Measurements from ENCODE around the gene ACOX3. TPM values are rescaled to one million over a fixed set of nuclear protein-coding genes. Genes with fewer than 3 reads are reported as not detected.

Gene ACOX3
- total and polyA plus RNA-seq, 10 of the 15 experiments (the other 5 are each of a cell fraction or from before 2014, with no cell fraction given), result 2.0 to 24.5 (median 14.0) TPM

GRCh38 chr4:8350841-8351461 lies 89.6 kb downstream of the ACOX3 start:
- no peak overlapping the region for H2AFZ ChIP-seq (ENCODE audit: control insufficient read depth, low read depth, low read length)
- no peaks in the 10 kb centered on the region for H4K20me1 ChIP-seq (ENCODE audit: control insufficient read depth, insufficient read depth)
- H3K27ac ChIP-seq (ENCODE audit: control insufficient read depth, insufficient read depth), result no peak overlapping the region
- no peaks in the 10 kb centered on the region for H3K4me1 ChIP-seq (ENCODE audit: control insufficient read depth, insufficient read depth, low read length)
- intact Hi-C loops (cut with micrococcal nuclease; ENCODE audit: unreplicated experiment), result no loop called here
- no peaks in the 10 kb centered on the region for H3K36me3 ChIP-seq (ENCODE audit: control insufficient read depth in 2 of 2, insufficient read depth in 2 of 2, low read length in 1 of 2)
- CTCF ChIA-PET, result no interaction called here
- no peaks in the 10 kb centered on the region; the same call in 2 of the 3 replicates for H3K9me3 ChIP-seq (replicated peaks; ENCODE audit: control insufficient read depth, insufficient read depth, low read length)
- POLR2A ChIA-PET, result no interaction called here
- H3K9ac ChIP-seq (ENCODE audit: control insufficient read depth, insufficient read depth, low read length), result no peak overlapping the region
- no peaks in the 10 kb centered on the region; a peak in 1 of 4 replicates for H3K27me3 ChIP-seq (replicated peaks in 1 of 2; ENCODE audit: control insufficient read depth in 2 of 2, insufficient read depth in 2 of 2, low read length in 1 of 2)
- ATAC-seq (no peak), FAIRE-seq (no peak), DNase-seq (ENCODE audit: low read depth, low spot score) (no peak)
- no peak overlapping the region for H3K4me2 ChIP-seq (ENCODE audit: control insufficient read depth, insufficient read depth)
- no peaks in the 10 kb centered on the region for H3K79me2 ChIP-seq (ENCODE audit: control insufficient read depth, insufficient read depth, low read length)
- in situ Hi-C loops (cut with MboI), result no loop called here
- WGBS (ENCODE audit: insufficient coverage, insufficient replicate concordance, low lambda C conversion rate, missing lambda C conversion rate), result 54% methylated on average over 16 of the region's 19 CpGs
- RAD21 ChIA-PET (ENCODE audit: unreplicated experiment), result no interaction called here
- no peak overlapping the region for H3K4me3 ChIP-seq
- TF ChIP-seq CBFB (IDR thresholded peaks at IDR 0.05; ENCODE audit: low read depth) (no peak), CHD4 (IDR thresholded peaks at IDR 0.05) (no peak), ATF2 (IDR thresholded peaks at IDR 0.05; ENCODE audit: low read length) (no peak), NFXL1 (IDR thresholded peaks at IDR 0.05; ENCODE audit: borderline replicate concordance) (no peak), TAF1 (IDR thresholded peaks at IDR 0.05; ENCODE audit: borderline replicate concordance, low read depth, low read length) (no peak), JUND (IDR thresholded peaks at IDR 0.05; ENCODE audit: low read depth, low read length) (no peak), PAX5 (IDR thresholded peaks at IDR 0.05; ENCODE audit: borderline replicate concordance, low read depth, low read length) (no peak), SUPT20H (IDR thresholded peaks at IDR 0.05; ENCODE audit: borderline replicate concordance, control insufficient read depth, low read depth, low read length) (no peak), NR2F1 (conservative IDR thresholded peaks at IDR 0.05) (no peak), RCOR1 (conservative IDR thresholded peaks at IDR 0.05; ENCODE audit: low read depth, low read length) (no peak), TCF3 (IDR thresholded peaks at IDR 0.05; ENCODE audit: borderline replicate concordance, insufficient read depth, low read depth, low read length) (no peak), SUZ12 (IDR thresholded peaks at IDR 0.05; ENCODE audit: unreplicated experiment) (no peak), EP300 (IDR thresholded peaks at IDR 0.05; ENCODE audit: borderline replicate concordance in 1 of 2, control insufficient read depth in 1 of 2, low read depth in 2 of 2, low read length in 2 of 2) (no peak), CHD2 (IDR thresholded peaks at IDR 0.05; ENCODE audit: borderline replicate concordance, low read depth, low read length) (no peak), SMC3 (IDR thresholded peaks at IDR 0.05; ENCODE audit: borderline replicate concordance, low read length) (no peak), HCFC1 (IDR thresholded peaks at IDR 0.05; ENCODE audit: low read length) (no peak)
- SMC1A ChIA-PET (ENCODE audit: uncharacterized antibody, unreplicated experiment), result no interaction called here
- no TSS peak for BruUV-seq (replicated peaks)
